GM20000 (cell line): Measurements from ENCODE around the gene TTLL5.

Source experiments
- DNase-seq: peaks from one replicate; pipeline ENCODE4 v3.0.0; 2012; ENCODE audit warnings: low spot score
- TF ChIP-seq, protein P1 (sequence below): IDR thresholded peaks from 2 replicates; pipeline ENCODE4 v1.5.1; 2012; ENCODE audit warnings: mild to moderate bottlenecking, control low read depth; ENCODE audit errors: extremely low read depth, missing control alignments

TTLL5 gene

DNA sequence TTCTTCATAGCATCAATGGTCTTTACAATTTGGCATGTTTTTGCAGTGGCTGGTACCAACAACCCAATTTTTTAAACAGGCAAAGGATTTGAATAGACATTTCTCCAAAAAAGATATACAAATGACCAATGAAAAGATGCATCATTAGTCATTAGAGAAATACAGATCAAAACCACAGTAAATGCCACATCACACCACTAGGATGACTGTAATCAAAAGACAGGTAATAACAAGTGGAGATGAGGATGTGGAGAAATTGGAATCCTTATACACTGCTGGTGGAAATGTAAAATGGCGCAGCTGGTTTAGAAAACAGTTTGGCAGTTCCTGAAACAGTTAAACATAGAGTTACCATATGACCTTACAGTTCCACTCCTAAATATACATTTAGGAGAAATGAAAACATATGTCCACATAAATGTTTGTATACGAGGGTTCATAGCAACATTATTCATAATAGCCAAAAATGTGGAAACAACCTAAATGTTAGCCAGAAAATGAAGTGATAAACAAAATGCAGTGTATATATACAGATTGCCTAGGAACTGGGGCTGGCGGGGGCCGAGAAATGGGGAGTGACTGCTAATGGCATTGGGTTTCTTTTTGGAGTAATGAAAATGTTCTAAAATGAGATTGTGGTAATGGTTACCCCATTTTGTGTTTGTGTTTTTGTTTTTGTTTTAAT, 265.5 kb downstream of the TTLL5 start:
- DNase-seq: no peak
- TF ChIP-seq, protein P1, sequence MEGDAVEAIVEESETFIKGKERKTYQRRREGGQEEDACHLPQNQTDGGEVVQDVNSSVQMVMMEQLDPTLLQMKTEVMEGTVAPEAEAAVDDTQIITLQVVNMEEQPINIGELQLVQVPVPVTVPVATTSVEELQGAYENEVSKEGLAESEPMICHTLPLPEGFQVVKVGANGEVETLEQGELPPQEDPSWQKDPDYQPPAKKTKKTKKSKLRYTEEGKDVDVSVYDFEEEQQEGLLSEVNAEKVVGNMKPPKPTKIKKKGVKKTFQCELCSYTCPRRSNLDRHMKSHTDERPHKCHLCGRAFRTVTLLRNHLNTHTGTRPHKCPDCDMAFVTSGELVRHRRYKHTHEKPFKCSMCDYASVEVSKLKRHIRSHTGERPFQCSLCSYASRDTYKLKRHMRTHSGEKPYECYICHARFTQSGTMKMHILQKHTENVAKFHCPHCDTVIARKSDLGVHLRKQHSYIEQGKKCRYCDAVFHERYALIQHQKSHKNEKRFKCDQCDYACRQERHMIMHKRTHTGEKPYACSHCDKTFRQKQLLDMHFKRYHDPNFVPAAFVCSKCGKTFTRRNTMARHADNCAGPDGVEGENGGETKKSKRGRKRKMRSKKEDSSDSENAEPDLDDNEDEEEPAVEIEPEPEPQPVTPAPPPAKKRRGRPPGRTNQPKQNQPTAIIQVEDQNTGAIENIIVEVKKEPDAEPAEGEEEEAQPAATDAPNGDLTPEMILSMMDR: no peak

DNA sequence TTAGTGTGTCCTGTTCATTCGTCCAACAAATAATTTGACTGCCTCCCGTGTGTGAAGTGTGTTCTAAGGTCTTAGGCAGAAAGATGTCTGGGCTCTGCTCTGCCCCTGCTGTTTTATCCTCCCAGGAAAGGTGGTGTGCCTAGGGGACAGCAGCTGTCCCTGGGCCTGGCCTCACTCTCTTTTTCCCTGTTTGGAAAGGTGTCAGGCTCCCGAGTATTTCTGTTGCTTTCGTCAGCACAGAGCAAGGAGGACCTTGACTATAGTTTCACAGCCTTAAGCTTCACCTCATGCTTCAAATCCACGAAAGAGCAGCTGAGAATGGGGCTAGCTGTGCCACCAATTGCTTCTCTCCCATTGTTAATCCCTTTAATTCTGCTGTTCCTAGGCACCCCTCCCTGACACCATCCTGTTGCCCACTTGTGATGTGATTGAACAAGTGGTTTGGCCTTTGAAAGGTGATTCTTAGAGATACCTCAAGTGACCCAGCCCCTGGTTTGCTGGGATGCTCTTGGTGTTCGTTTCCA, 266.6 kb downstream of the TTLL5 start:
- TF ChIP-seq, protein P1: no peak

DNA sequence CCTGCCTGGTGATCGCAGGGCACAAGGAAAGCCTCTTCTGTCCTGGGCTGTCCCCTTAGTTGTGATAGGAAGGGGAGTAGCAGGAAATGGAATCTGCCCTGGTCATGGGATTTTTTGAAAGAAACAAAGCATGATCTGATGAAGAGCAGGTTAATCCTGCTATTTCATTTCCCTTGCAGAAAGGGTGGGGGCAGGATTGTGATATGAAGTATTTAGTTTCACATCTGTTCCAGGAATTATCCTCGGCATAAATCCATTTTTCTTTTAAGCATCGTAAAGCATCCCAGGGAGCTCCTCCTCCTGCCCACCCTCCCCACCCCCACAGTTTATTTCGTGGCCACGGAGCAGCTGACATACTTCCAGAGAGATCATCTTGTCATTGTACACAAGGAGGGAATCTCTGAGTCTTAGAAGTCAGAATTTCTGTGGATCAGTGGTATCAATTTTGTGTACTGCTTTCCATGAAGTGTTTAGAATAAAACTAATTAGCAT, 267.7 kb downstream of the TTLL5 start:
- DNase-seq: no peak
- TF ChIP-seq, protein P1: no peak

More for the DNA sequence above, 266.6 kb downstream of the TTLL5 start:
- no peak for DNase-seq

DNA sequence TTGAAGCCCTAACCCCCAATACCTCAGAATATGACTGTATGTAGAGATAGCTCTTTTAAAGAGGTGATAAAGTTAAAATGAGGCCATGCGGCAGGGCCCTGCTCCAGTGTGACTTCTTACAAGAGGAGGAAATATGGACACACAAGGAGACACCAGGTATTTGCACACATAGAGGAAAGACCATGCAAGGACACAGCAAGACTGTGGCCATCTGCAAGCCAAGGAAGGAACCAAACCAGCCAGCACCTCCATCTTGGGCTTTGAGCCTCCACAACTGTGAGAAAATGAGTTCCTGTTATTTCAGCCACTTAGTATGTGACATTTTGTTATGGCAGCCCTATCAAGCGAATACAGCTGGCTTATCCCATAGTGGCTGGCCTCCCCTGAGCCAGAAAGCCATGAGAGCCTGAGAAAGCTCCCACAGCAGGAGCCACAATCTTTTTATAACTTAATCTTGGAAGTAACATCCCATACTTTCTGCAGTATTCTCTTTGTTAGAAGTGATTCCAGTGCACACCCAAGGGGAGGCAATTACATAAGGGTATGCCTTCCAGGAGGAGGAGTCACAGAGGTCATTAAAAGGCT, 272.8 kb downstream of the TTLL5 start:
- DNase-seq: no peak
- TF ChIP-seq, protein P1: no peak

DNA sequence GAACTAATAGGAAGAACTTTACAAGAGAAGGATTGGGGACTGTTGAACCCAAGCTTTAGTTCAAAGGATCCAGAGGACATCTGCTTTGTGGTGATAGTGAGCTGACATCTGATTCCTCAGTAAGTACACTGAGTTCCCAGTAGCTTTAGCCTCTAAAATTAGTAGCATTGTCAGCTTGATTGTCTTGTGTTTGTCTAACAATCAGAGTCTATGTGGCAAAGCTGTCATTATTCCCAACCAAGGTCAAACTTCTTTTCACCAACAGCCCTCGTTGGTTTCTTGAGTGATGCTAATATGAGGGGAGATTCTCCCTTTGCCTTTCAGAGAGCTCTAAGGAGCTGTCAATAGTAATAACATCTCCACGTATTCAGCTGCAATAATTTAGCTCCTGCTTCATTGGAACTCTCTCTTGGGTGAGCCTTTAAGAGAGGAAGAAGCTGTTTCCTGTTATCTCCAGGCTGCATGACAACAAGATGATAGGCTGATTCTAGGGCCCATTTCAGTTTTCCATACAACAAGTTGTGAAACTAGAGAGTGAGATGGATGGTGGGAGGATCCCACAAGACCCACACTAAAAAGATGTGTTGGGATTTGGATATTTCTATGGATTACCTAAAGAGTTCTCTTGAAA, 274.1 kb downstream of the TTLL5 start:
- TF ChIP-seq, protein P1: no peak
- DNase-seq: no peak

DNA sequence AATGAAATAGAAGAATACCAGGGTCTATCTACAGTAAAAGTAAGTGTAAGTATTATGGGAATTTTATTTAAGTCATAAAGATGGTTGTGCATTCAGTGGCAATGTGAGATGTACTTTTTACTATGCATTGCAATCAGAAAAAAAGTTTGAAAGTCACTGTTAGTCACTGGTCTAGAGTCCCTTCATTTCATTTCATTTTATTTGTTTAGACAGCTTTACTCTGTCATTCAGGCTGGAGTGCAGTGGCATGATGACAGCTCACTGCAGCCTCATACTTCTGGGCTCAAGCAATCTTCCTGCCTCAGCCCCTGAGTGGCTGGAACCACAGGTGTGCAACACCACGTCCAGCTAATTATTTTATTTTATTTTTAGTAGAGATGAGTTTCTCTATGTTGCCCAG, 278.2 kb downstream of the TTLL5 start:
- TF ChIP-seq, protein P1: no peak

DNA sequence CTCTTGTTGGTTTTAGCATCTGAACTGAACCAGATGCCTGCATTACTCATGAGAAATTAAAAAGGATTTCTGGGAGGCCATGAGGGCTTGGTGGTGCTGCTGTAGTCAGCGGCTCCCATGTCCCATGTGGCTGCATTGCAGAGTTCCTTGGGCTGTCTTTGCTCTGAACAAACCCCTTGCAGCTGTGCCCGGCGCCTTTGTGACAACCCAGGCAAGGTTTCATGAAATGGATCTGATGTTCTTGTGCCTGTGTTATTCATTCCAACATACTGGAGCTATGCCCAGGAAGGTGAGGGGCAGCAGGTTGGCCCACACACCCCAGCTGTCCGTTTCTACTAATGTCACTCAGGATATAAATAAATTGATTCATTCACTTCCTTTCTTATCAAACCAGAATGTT, 280.0 kb downstream of the TTLL5 start:
- TF ChIP-seq, protein P1: no peak
- no peak for DNase-seq

More for the DNA sequence above, 278.2 kb downstream of the TTLL5 start:
- DNase-seq: no peak
